ENCODE results near the gene SPATA9.
"Not testable (repeated sequence)": the region's sequence is repeated elsewhere in the genome, so short reads cannot be mapped to it uniquely, and the experiment has no call there.

The SPATA9 gene

DNA sequence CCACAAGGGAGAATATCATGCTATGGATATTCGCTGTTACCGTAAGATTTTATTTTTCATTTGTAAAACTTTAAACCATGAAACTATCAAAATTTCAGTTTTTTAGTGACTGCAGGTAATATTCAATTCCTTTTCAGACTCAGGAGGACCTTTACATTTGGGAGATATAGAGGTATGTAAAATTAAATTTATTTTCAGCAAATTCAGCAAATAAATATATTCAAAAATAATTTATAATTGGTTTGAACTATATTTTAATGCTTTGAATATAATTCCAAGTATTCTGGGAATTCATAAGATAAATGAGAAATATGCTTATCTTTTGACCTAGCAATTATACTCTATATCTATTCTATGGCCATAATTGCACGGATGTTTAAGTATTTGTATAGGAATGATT, 28.6 kb downstream of the SPATA9 start:
- no peak overlapping the region for H3K4me3 ChIP-seq (ENCODE audit: control insufficient read depth, low read depth, low read length)
- TF ChIP-seq, protein P1, sequence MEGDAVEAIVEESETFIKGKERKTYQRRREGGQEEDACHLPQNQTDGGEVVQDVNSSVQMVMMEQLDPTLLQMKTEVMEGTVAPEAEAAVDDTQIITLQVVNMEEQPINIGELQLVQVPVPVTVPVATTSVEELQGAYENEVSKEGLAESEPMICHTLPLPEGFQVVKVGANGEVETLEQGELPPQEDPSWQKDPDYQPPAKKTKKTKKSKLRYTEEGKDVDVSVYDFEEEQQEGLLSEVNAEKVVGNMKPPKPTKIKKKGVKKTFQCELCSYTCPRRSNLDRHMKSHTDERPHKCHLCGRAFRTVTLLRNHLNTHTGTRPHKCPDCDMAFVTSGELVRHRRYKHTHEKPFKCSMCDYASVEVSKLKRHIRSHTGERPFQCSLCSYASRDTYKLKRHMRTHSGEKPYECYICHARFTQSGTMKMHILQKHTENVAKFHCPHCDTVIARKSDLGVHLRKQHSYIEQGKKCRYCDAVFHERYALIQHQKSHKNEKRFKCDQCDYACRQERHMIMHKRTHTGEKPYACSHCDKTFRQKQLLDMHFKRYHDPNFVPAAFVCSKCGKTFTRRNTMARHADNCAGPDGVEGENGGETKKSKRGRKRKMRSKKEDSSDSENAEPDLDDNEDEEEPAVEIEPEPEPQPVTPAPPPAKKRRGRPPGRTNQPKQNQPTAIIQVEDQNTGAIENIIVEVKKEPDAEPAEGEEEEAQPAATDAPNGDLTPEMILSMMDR (conservative IDR thresholded peaks at IDR 0.05; ENCODE audit: control insufficient read depth, insufficient read depth, low read depth, low read length) = no peak
- no peak for DNase-seq (ENCODE audit: low read depth)

DNA sequence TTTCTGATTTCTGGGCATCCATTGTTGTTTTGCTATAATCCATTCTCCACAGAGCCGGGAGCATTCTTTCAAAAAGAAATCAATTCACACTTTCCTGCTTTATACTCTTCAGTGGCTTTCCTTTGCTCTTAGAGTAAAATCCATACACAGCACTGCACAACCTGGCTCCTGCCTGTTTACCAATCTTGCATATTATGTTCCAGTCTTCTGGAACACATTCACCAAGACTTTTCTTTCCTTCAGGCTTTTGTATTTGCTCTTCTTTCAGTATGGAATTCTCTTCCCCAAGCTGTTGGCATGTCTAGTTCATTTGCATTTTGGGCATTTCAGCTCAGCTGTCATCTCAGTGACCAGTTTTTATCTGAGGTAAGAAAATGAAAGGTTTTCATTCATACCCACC, 29.9 kb downstream of the SPATA9 start:
- no peak overlapping the region for H3K4me3 ChIP-seq (ENCODE audit: control insufficient read depth, low read depth, low read length)
- TF ChIP-seq, protein P1 (conservative IDR thresholded peaks at IDR 0.05; ENCODE audit: control insufficient read depth, insufficient read depth, low read depth, low read length) = no peak
- no peak for DNase-seq (ENCODE audit: low read depth)

DNA sequence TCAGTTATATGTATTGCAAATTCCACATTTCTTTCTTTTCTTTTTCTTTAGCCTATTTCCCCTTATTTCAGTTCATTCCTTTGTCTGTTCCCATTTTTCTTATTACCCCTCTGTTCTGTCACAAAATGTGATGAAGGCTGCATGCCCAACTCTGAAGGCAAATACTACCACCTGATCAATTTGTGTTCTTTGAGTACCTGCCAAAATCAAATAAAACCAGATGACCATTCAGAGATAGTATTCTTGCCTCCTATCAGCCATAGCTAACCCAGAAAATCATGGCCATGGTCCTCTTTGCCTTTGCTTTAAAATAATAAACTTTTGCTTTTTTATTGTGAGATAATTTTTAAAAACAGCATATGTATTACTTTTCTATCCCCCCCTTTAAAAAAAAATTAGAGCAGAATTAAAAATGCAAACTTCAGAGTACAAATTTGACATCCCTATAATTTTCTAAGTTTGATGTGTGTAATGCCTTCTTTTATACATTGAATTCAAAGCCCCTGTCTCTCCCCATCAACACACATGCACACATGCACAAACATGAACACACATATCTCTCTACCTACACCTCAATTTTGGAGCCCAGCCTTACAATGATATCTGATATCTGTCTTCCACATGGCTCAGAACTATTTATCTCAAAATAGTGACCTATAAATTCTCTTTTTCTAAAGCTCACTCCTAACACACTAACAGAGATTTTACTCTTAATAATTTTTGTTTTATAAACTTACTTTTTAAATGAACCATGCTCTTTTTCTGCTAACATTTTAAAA, 32.8 kb downstream of the SPATA9 start:
- TF ChIP-seq, protein P1 (conservative IDR thresholded peaks at IDR 0.05; ENCODE audit: control insufficient read depth, insufficient read depth, low read depth, low read length) = no peak
- DNase-seq (ENCODE audit: low read depth) = no peak
- H3K4me3 ChIP-seq (ENCODE audit: control insufficient read depth, low read depth, low read length) = no peak overlapping the region

GRCh38 chr5:95649274-95649673, 33.5 kb downstream of the SPATA9 start:
- DNase-seq (ENCODE audit: low read depth) = no peak
- H3K4me3 ChIP-seq (ENCODE audit: control insufficient read depth, low read depth, low read length) = no peak overlapping the region
- TF ChIP-seq, protein P1 (conservative IDR thresholded peaks at IDR 0.05; ENCODE audit: control insufficient read depth, insufficient read depth, low read depth, low read length) = no peak

DNA sequence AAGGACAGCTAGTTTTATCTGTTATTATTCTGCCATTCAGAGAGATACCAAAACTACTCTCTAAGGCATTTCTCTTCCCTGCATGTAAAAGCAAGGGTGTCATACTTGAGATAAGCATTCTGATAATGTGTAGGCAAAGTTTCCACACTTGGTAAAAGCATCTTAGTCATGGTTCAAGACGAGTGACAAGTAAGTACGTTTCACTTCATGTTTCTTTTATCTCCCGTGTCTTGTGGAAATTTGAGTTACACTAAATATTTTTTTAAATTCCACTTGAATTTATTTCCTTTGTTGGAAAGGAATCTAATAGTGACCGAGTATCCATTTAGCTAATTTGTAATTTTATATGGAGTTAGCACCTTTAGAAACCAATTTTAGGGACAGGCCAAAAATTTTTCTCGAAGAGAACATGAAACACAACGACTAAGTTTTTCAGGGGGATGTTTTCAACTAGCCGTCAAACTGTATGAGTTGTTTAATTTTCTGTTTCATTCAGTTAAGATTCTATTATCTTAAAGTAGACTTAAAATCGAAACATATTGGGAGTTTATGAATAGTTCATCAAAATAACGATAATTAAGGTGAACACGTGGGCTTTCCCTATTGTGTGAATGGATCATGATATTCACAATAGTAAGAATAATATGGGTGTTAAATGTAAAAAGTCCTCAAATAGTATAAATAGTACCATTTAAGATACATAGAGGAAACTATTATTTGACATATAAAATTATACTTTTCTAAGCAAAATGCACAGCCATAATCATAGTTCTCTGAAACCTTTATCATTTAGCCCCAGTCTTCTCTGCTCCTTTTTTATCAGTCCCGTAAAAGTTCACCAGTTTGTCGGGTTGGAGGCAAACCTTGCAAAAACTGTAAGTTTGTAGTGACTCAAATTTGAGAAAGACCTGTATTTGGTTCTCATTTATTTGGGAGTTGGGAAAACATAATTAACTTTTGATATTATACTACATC, 34.6 kb downstream of the SPATA9 start:
- no peak overlapping the region for H3K4me3 ChIP-seq (ENCODE audit: control insufficient read depth, low read depth, low read length)
- TF ChIP-seq, protein P1 (conservative IDR thresholded peaks at IDR 0.05; ENCODE audit: control insufficient read depth, insufficient read depth, low read depth, low read length) = no peak
- DNase-seq (ENCODE audit: low read depth) = no peak

- TF ChIP-seq, protein P1 (conservative IDR thresholded peaks at IDR 0.05; ENCODE audit: control insufficient read depth, insufficient read depth, low read depth, low read length) = no peak
- DNase-seq (ENCODE audit: low read depth) = peak; percentile 96
- peak within 1 kb of the TSS; percentile 58 for H3K4me3 ChIP-seq (ENCODE audit: control insufficient read depth, low read depth, low read length)
Measured at GRCh38 chr5:95646569-95647431, 36.0 kb downstream of the SPATA9 start, which contains the start of gene RFESD. TSS of gene RFESD (plus strand) at chr5:95646777. CDS start at chr5:95652272, 5,495 bp downstream.

DNA sequence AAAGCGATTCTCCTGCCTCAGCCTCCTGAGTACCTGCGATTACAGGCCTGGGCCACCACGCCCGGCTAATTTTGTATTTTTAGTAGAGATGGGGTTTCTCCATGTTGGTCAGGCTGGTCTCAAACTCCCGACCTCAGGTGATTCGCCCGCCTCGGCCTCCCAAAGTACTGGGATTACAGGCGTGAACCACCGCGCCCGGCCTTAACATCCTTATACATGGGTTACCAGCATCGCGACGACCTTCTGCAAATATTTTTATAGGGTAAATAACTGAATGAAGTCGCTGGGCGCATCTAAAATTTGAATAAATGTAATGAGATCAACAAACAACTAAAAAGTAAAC, 36.6 kb downstream of the SPATA9 start:
- DNase-seq (ENCODE audit: low read depth); H3K4me3 ChIP-seq (ENCODE audit: control insufficient read depth, low read depth, low read length): not testable (repeated sequence)

Data from fibroblast of mammary gland (primary cell).